ENCODE measurements around the gene ADGRV1. TPM values are rescaled to one million over a fixed set of nuclear protein-coding genes. Genes with fewer than 3 reads are reported as not detected.

ADGRV1 gene
- polyA plus RNA-seq, 2 of the 4 experiments (the other 2 are of a cell fraction) = 0.70 to 3.7 TPM

- no peak for ATAC-seq
- TF ChIP-seq CHD4 (IDR thresholded peaks at IDR 0.05; ENCODE audit: borderline replicate concordance) (no peak), HOXB13 (CRISPR knock-in tag; IDR thresholded peaks at IDR 0.05; ENCODE audit: low read depth) (no peak), TP53 (CRISPR knock-in tag; IDR thresholded peaks at IDR 0.05) (no peak), ESRRA (IDR thresholded peaks at IDR 0.05; ENCODE audit: borderline replicate concordance, low read length) (no peak), CTCF (IDR thresholded peaks at IDR 0.05) (no peak), KDM1A (IDR thresholded peaks at IDR 0.05; ENCODE audit: low read depth) (no peak), RAD21 (conservative IDR thresholded peaks at IDR 0.05 in 1 of 2, IDR thresholded peaks at IDR 0.05 in 1 of 2) (no peak), CBX8 (IDR thresholded peaks at IDR 0.05) (no peak), HES2 (IDR thresholded peaks at IDR 0.05) (no peak), EP300 (IDR thresholded peaks at IDR 0.05) (no peak), ZC3H11A (IDR thresholded peaks at IDR 0.05) (no peak), RARB (CRISPR knock-in tag; IDR thresholded peaks at IDR 0.05) (no peak), BHLHE40 (IDR thresholded peaks at IDR 0.05; ENCODE audit: low read depth, low read length) (no peak), MAX (IDR thresholded peaks at IDR 0.05) (no peak)
- TF ChIP-seq, protein P1, sequence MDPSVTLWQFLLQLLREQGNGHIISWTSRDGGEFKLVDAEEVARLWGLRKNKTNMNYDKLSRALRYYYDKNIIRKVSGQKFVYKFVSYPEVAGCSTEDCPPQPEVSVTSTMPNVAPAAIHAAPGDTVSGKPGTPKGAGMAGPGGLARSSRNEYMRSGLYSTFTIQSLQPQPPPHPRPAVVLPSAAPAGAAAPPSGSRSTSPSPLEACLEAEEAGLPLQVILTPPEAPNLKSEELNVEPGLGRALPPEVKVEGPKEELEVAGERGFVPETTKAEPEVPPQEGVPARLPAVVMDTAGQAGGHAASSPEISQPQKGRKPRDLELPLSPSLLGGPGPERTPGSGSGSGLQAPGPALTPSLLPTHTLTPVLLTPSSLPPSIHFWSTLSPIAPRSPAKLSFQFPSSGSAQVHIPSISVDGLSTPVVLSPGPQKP (IDR thresholded peaks at IDR 0.05; ENCODE audit: low read depth, low read length) = no peak
- TF ChIP-seq, protein P2, sequence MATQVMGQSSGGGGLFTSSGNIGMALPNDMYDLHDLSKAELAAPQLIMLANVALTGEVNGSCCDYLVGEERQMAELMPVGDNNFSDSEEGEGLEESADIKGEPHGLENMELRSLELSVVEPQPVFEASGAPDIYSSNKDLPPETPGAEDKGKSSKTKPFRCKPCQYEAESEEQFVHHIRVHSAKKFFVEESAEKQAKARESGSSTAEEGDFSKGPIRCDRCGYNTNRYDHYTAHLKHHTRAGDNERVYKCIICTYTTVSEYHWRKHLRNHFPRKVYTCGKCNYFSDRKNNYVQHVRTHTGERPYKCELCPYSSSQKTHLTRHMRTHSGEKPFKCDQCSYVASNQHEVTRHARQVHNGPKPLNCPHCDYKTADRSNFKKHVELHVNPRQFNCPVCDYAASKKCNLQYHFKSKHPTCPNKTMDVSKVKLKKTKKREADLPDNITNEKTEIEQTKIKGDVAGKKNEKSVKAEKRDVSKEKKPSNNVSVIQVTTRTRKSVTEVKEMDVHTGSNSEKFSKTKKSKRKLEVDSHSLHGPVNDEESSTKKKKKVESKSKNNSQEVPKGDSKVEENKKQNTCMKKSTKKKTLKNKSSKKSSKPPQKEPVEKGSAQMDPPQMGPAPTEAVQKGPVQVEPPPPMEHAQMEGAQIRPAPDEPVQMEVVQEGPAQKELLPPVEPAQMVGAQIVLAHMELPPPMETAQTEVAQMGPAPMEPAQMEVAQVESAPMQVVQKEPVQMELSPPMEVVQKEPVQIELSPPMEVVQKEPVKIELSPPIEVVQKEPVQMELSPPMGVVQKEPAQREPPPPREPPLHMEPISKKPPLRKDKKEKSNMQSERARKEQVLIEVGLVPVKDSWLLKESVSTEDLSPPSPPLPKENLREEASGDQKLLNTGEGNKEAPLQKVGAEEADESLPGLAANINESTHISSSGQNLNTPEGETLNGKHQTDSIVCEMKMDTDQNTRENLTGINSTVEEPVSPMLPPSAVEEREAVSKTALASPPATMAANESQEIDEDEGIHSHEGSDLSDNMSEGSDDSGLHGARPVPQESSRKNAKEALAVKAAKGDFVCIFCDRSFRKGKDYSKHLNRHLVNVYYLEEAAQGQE (IDR thresholded peaks at IDR 0.05) = no peak
- TF ChIP-seq, protein P3, sequence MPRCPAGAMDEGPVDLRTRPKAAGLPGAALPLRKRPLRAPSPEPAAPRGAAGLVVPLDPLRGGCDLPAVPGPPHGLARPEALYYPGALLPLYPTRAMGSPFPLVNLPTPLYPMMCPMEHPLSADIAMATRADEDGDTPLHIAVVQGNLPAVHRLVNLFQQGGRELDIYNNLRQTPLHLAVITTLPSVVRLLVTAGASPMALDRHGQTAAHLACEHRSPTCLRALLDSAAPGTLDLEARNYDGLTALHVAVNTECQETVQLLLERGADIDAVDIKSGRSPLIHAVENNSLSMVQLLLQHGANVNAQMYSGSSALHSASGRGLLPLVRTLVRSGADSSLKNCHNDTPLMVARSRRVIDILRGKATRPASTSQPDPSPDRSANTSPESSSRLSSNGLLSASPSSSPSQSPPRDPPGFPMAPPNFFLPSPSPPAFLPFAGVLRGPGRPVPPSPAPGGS (IDR thresholded peaks at IDR 0.05) = no peak
- CTCF ChIA-PET = interaction anchor here (0.6 to 1.2 kb wide), 2 partner anchors 77 to 230 kb away, joined by 3 read pairs; no protein-coding TSS in a partner anchor
- Histone ChIP-seq H3K4me3 (no peak overlapping the region), H3K9me3 (no peaks in the 10 kb centered on the region), H3K4me1 (peaks cover 33% of the 10 kb centered on the region), H3K27ac (no peak overlapping the region), H3K4me2 (no peak overlapping the region)
- POLR2A ChIA-PET = no interaction called here
- FAIRE-seq = no peak
- 84% methylated on average over 6 of the region's 6 CpGs for WGBS (ENCODE audit: missing lambda C conversion rate)
- no peak for DNase-seq (ENCODE audit: low read depth in 1 of 2, low spot score in 1 of 2)
Measured at GRCh38 chr5:91024727-91025126, 466.1 kb downstream of the ADGRV1 start.

DNA sequence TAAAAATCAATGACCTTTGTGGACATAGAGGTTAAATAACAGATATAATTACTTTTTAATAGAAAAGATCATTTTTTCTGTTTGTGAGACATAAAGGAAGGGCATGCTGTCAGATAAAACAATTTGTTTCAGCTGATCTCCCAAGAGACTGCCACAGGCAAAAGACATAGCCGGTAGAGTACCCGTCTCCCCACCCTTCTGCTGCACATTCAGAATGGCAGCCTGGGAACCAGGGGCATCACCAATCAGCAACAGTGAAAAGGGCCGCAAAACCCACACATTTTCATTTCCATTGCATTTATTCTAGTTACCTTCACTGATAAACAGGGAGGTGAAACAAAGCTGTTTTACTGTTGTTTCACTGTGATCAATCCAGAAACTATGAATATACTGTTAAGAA is 466.9 kb downstream of the ADGRV1 start:
- Histone ChIP-seq H3K4me3 (no peak overlapping the region), H3K4me1 (peaks cover 40% of the 10 kb centered on the region), H3K4me2 (no peak overlapping the region), H3K9me3 (no peaks in the 10 kb centered on the region), H3K27ac (no peak overlapping the region)
- WGBS (ENCODE audit: missing lambda C conversion rate) = 89% methylated on average over 3 of the region's 3 CpGs
- no peak for DNase-seq (ENCODE audit: low read depth in 1 of 2, low spot score in 1 of 2)
- ChIA-PET POLR2A (no interaction called here), CTCF (interaction anchor here (0.6 to 1.5 kb wide), 5 partner anchors 17 to 360 kb away, joined by 3 to 4 read pairs (median 3); no protein-coding TSS in a partner anchor)
- ATAC-seq = no peak
- FAIRE-seq = no peak
- TF ChIP-seq, protein P3 (IDR thresholded peaks at IDR 0.05) = no peak
- TF ChIP-seq RCOR1 (IDR thresholded peaks at IDR 0.05; ENCODE audit: low read depth, low read length) (no peak), FOSB (CRISPR knock-in tag; IDR thresholded peaks at IDR 0.05) (no peak), HOXB5 (CRISPR knock-in tag; IDR thresholded peaks at IDR 0.05) (no peak), ZC3H11A (IDR thresholded peaks at IDR 0.05) (no peak), USF2 (IDR thresholded peaks at IDR 0.05) (no peak), CBX8 (IDR thresholded peaks at IDR 0.05) (no peak), NR3C1 (IDR thresholded peaks at IDR 0.05) (no peak), EHMT2 (IDR thresholded peaks at IDR 0.05; ENCODE audit: low read depth) (no peak), HES2 (IDR thresholded peaks at IDR 0.05) (no peak), CTCF (IDR thresholded peaks at IDR 0.05) (no peak)
